MCF 10A (cell line): Measurements from ENCODE around the gene PSMD3. TPM values are rescaled to one million over a fixed set of nuclear protein-coding genes. Genes with fewer than 3 reads are reported as not detected.
A peak's percentile ranks its signal among the peaks of the same experiment; 100 is the strongest.

Experiments used
- Bru-seq: library from RNA; stranded (reverse); fragments of 400-500 nt; gene quantifications from one replicate; lab custom pipeline; 2021; lab: Mats Ljungman, UMichigan
- BruChase-seq, 2 experiments: library from RNA; stranded (reverse); fragments of 400-500 nt; gene quantifications; one replicate each; lab custom pipeline; 2021; lab: Mats Ljungman, UMichigan
- BruUV-seq: library from RNA; stranded (reverse); fragments of 400-500 nt; replicated peaks from 2 replicates; lab custom pipeline; 2021; lab: Mats Ljungman, UMichigan
- CTCF ChIA-PET: fragments of 300-600 bp; sonication (Branson Sonifier 250); formaldehyde crosslinking; extraction: SDS; loops from one replicate; lab custom pipeline; 2021; ENCODE audit warnings: antibody characterized with exemption, inconsistent platforms; lab: Yijun Ruan, JAX
- POLR2A ChIA-PET: fragments of 300-600, 350-650 bp; sonication (Branson Sonifier 250); formaldehyde crosslinking; extraction: SDS; loops from one replicate; lab custom pipeline; 2020; ENCODE audit warnings: antibody characterized with exemption, inconsistent platforms; lab: Yijun Ruan, JAX
- DNase-seq: peaks from one replicate; pipeline ENCODE4 v3.0.0-alpha.2; 2018; ENCODE audit not compliant: unreplicated experiment
- H3K27ac Mint-ChIP-seq: one replicate; pipeline ENCODE4 v1.8.0; 2022; ENCODE audit warnings: mild to moderate bottlenecking, low read depth, mixed read lengths; ENCODE audit not compliant: unreplicated experiment
- H3K27me3 Mint-ChIP-seq: one replicate; pipeline ENCODE4 v1.8.0; 2022; ENCODE audit warnings: mixed read lengths; ENCODE audit not compliant: insufficient read depth, unreplicated experiment
- H3K36me3 Mint-ChIP-seq: one replicate; pipeline ENCODE4 v1.8.0; 2022; ENCODE audit warnings: mild to moderate bottlenecking, moderate library complexity, mixed read lengths; ENCODE audit not compliant: insufficient read depth, unreplicated experiment
- H3K4me1 Mint-ChIP-seq: one replicate; pipeline ENCODE4 v1.8.0; 2022; ENCODE audit warnings: mixed read lengths; ENCODE audit not compliant: insufficient read depth, unreplicated experiment
- H3K4me3 Mint-ChIP-seq: one replicate; pipeline ENCODE4 v1.8.0; 2022; ENCODE audit warnings: mild to moderate bottlenecking, moderate library complexity, mixed read lengths; ENCODE audit not compliant: unreplicated experiment
- H3K9me3 Mint-ChIP-seq: one replicate; pipeline ENCODE4 v1.8.0; 2022; ENCODE audit warnings: mixed read lengths; ENCODE audit not compliant: unreplicated experiment
- CTCF ChIP-seq: fragments of 200-600 bp; IDR thresholded peaks from one replicate; pipeline ENCODE4 v1.8.0; 2022; ENCODE audit warnings: antibody characterized with exemption, mild to moderate bottlenecking; ENCODE audit not compliant: unreplicated experiment
- intact Hi-C: fragments of 100-400 bp; cut with micrococcal nuclease; formaldehyde crosslinking; loops from 2 replicates; pipeline ENCODE4 v1.14.1; 2022
- long read RNA-seq: library from polyadenylated mRNA; stranded (forward); transcript quantifications from one replicate; pipeline ENCODE4 v2.0.0, GENCODE V29; 2022
- total RNA-seq: library from RNA; stranded (reverse); gene quantifications from 2 replicates; pipeline ENCODE4 v1.2.3, GENCODE V29; 2022

PSMD3 gene
- total RNA-seq (74.2 and 95.3 TPM in 2 replicates), Bru-seq, nascent RNA (percentile 77 among the genes with signal in this experiment), BruChase-seq, experiment 1, labeled RNA remaining after a 6-hour chase (percentile 85 among the genes with signal in this experiment), BruChase-seq, experiment 2, labeled RNA remaining after a 2-hour chase (percentile 76 among the genes with signal in this experiment)
- long read RNA-seq, transcript PSMD3-201 (12 exons, 2,158 nt): major isoform, 66 of 79 reads
- long read RNA-seq, partial matches to known transcripts: 6 of 79 reads
- long read RNA-seq, other reads (novel, unspliced or antisense): 7 of 79 reads

GRCh38 chr17:39980351-39981206 is at the start of gene PSMD3:
PSMD3 (plus strand) TSS chr17:39980807; CDS start chr17:39980971, 164 bp downstream.
- peaks cover 29% of the 10 kb centered on the region for H3K36me3 Mint-ChIP-seq

DNA sequence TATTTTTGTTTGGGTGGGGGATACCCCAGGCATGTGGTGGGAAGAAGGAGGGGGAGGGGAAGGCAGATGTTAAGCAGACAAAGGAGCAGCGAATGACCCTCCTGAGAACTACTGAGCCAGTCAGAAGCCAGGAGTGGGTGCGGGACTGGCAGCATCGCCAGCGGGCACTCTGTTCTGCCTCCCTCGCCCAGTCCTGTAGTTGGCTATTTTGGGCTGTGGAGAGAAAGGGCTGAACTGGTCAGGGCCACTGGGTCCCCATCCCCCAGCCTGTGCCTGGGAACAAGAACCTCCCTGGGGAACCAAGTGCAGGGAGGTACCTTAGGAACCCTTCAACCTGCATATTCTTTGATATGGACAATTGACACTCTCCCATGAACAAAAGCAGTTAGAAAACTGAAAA is 46.7 kb upstream of the PSMD3 start:
- H3K36me3 Mint-ChIP-seq: no peaks in the 10 kb centered on the region
- ChIA-PET CTCF (no interaction called here), POLR2A (interaction anchor here (0.6 kb wide), 1 partner anchor 252 kb away, joined by 3 read pairs; no protein-coding TSS in a partner anchor)
- intact Hi-C loops: no loop called here
- no peak for TF ChIP-seq CTCF
- H3K27me3 Mint-ChIP-seq: no peaks in the 10 kb centered on the region
- H3K27ac Mint-ChIP-seq: no peak overlapping the region
- H3K9me3 Mint-ChIP-seq: no peaks in the 10 kb centered on the region
- no peak overlapping the region for H3K4me3 Mint-ChIP-seq
- peaks cover 10% of the 10 kb centered on the region for H3K4me1 Mint-ChIP-seq
- DNase-seq: no peak
- BruUV-seq: no TSS peak

More at GRCh38 chr17:39980351-39981206, at the start of gene PSMD3:
- Mint-ChIP-seq H3K4me3 (peak within 1 kb of the TSS; percentile 96), H3K9me3 (no peaks in the 10 kb centered on the region), H3K4me1 (peaks cover 26% of the 10 kb centered on the region), H3K27me3 (no peaks in the 10 kb centered on the region), H3K27ac (peak within 1 kb of the TSS; percentile 98)
- CTCF ChIA-PET: interaction anchor here (0.6 to 5.8 kb wide), 19 partner anchors 9 to 358 kb away, joined by 3 to 69 read pairs (median 4); partner anchors contain the start of gene GSDMA
- intact Hi-C loops: loop anchor here (1.0 to 2.0 kb wide), 7 partner anchors 21 to 358 kb away; no protein-coding TSS in a partner anchor
- DNase-seq: peak; percentile 99
- POLR2A ChIA-PET: interaction anchor here (0.5 to 4.9 kb wide), 46 partner anchors 11 to 1806 kb away, joined by 3 to 48 read pairs (median 4); partner anchors contain the start of genes CSF3, ERBB2, GSDMA and JUP
- TF ChIP-seq CTCF: peak; percentile 50
- no TSS peak for BruUV-seq

GRCh38 chr17:39934324-39934723 is 46.3 kb upstream of the PSMD3 start:
- no peaks in the 10 kb centered on the region for H3K36me3 Mint-ChIP-seq
- no peak for TF ChIP-seq CTCF
- no TSS peak for BruUV-seq
- H3K27me3 Mint-ChIP-seq: no peaks in the 10 kb centered on the region
- POLR2A ChIA-PET: no interaction called here
- CTCF ChIA-PET: no interaction called here
- no peak overlapping the region for H3K4me3 Mint-ChIP-seq
- H3K27ac Mint-ChIP-seq: no peak overlapping the region
- H3K9me3 Mint-ChIP-seq: no peaks in the 10 kb centered on the region
- DNase-seq: no peak
- intact Hi-C loops: no loop called here
- H3K4me1 Mint-ChIP-seq: peaks cover 6% of the 10 kb centered on the region

DNA sequence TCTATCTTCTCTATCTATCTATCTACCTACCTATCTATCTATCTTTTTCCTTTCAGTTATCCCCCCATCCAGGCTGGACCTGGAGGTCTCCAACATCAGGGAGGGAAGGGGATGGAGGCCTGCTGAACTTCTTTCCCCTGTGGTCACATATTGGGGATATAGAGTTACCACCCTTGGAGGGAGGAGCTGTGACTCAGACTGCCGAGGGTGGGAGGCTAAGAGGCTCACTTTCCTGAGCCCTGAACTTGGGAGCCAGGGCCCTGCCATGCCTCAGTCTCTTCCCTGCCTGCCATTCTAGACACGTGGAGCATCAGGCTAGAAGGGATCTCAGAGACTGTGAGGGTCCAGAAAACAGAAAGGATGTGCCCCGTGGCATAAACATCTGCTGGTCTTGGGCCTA is 44.7 kb upstream of the PSMD3 start:
- no peak for DNase-seq
- Mint-ChIP-seq H3K36me3 (no peaks in the 10 kb centered on the region), H3K4me1 (no peaks in the 10 kb centered on the region), H3K4me3 (no peak overlapping the region), H3K9me3 (no peaks in the 10 kb centered on the region), H3K27ac (no peak overlapping the region), H3K27me3 (no peaks in the 10 kb centered on the region)
- BruUV-seq: no TSS peak
- ChIA-PET CTCF (no interaction called here), POLR2A (no interaction called here)
- no peak for TF ChIP-seq CTCF
- intact Hi-C loops: no loop called here
